ENCODE measurements around the gene EXOC3L4. TPM values are rescaled to one million over a fixed set of nuclear protein-coding genes. Genes with fewer than 3 reads are reported as not detected.

EXOC3L4 gene
- total RNA-seq, 1 experiment from 2014 or later = 10.9 TPM

- Mint-ChIP-seq H3K36me3 (ENCODE audit: insufficient read depth, unreplicated experiment) (peaks cover 22% of the 10 kb centered on the region), H3K9me3 (ENCODE audit: low read depth, unreplicated experiment) (no peaks in the 10 kb centered on the region), H3K4me1 (ENCODE audit: low read depth, unreplicated experiment) (peaks cover 33% of the 10 kb centered on the region), H3K27ac (ENCODE audit: unreplicated experiment) (no peak overlapping the region), H3K4me3 (ENCODE audit: low read depth, unreplicated experiment) (no peak overlapping the region), H3K27me3 (ENCODE audit: unreplicated experiment) (no peaks in the 10 kb centered on the region)
- intact Hi-C loops (cut with micrococcal nuclease; ENCODE audit: unreplicated experiment) = no loop called here
- DNase-seq = no peak
- TF ChIP-seq CTCF (IDR thresholded peaks at IDR 0.05; ENCODE audit: unreplicated experiment) = no peak
- no TSS peak for BruUV-seq (replicated peaks)
- CTCF ChIA-PET = no interaction called here
These were observed 42.1 kb upstream of the EXOC3L4 start for GRCh38 chr14:103052407-103052806.

- peaks cover 41% of the 10 kb centered on the region for H3K4me1 Mint-ChIP-seq (ENCODE audit: low read depth, unreplicated experiment)
- no peaks in the 10 kb centered on the region for H3K9me3 Mint-ChIP-seq (ENCODE audit: low read depth, unreplicated experiment)
- no peak for DNase-seq
- BruUV-seq (replicated peaks) = TSS peak; percentile 73
- peak overlapping the region; percentile 74 for H3K27ac Mint-ChIP-seq (ENCODE audit: unreplicated experiment)
- no peaks in the 10 kb centered on the region for H3K27me3 Mint-ChIP-seq (ENCODE audit: unreplicated experiment)
- CTCF ChIA-PET = no interaction called here
- no peak for TF ChIP-seq CTCF (IDR thresholded peaks at IDR 0.05; ENCODE audit: unreplicated experiment)
- H3K4me3 Mint-ChIP-seq (ENCODE audit: low read depth, unreplicated experiment) = peak overlapping the region; percentile 91
- H3K36me3 Mint-ChIP-seq (ENCODE audit: insufficient read depth, unreplicated experiment) = peaks cover 42% of the 10 kb centered on the region
- intact Hi-C loops (cut with micrococcal nuclease; ENCODE audit: unreplicated experiment) = no loop called here
These were observed 38.8 kb upstream of the EXOC3L4 start for GRCh38 chr14:103055695-103056094.

GRCh38 chr14:103056322-103057027 lies 38.0 kb upstream of the EXOC3L4 start:
- CTCF ChIA-PET = interaction anchor here (0.5 kb wide), 1 partner anchor 12 kb away, joined by 3 read pairs; no protein-coding TSS in a partner anchor
- BruUV-seq (replicated peaks) = no TSS peak
- intact Hi-C loops (cut with micrococcal nuclease; ENCODE audit: unreplicated experiment) = no loop called here
- Mint-ChIP-seq H3K36me3 (ENCODE audit: insufficient read depth, unreplicated experiment) (peaks cover 42% of the 10 kb centered on the region), H3K9me3 (ENCODE audit: low read depth, unreplicated experiment) (no peaks in the 10 kb centered on the region), H3K27ac (ENCODE audit: unreplicated experiment) (peak overlapping the region; percentile 97), H3K4me1 (ENCODE audit: low read depth, unreplicated experiment) (peaks cover 42% of the 10 kb centered on the region), H3K4me3 (ENCODE audit: low read depth, unreplicated experiment) (peak overlapping the region; percentile 91), H3K27me3 (ENCODE audit: unreplicated experiment) (no peaks in the 10 kb centered on the region)
- DNase-seq = peak; percentile 67
- no peak for TF ChIP-seq CTCF (IDR thresholded peaks at IDR 0.05; ENCODE audit: unreplicated experiment)

- no peaks in the 10 kb centered on the region for H3K9me3 Mint-ChIP-seq (ENCODE audit: low read depth, unreplicated experiment)
- intact Hi-C loops (cut with micrococcal nuclease; ENCODE audit: unreplicated experiment) = no loop called here
- H3K27ac Mint-ChIP-seq (ENCODE audit: unreplicated experiment) = peak overlapping the region; percentile 97
- H3K4me1 Mint-ChIP-seq (ENCODE audit: low read depth, unreplicated experiment) = peaks cover 42% of the 10 kb centered on the region
- H3K27me3 Mint-ChIP-seq (ENCODE audit: unreplicated experiment) = no peaks in the 10 kb centered on the region
- peak overlapping the region; percentile 91 for H3K4me3 Mint-ChIP-seq (ENCODE audit: low read depth, unreplicated experiment)
- BruUV-seq (replicated peaks) = no TSS peak
- no peak for DNase-seq
- CTCF ChIA-PET = interaction anchor here (0.5 to 1.1 kb wide), 2 partner anchors 11 to 13 kb away, joined by 3 read pairs; no protein-coding TSS in a partner anchor
- TF ChIP-seq CTCF (IDR thresholded peaks at IDR 0.05; ENCODE audit: unreplicated experiment) = no peak
- H3K36me3 Mint-ChIP-seq (ENCODE audit: insufficient read depth, unreplicated experiment) = peaks cover 42% of the 10 kb centered on the region
These were observed 37.5 kb upstream of the EXOC3L4 start for GRCh38 chr14:103057028-103057371.
